T-helper 9 cell (primary cell): ENCODE data around the gene CCDC117.

Experiments used
- DNase-seq: peaks from one replicate; pipeline ENCODE4 v3.0.0-alpha.2; 2020

The CCDC117 gene

DNA sequence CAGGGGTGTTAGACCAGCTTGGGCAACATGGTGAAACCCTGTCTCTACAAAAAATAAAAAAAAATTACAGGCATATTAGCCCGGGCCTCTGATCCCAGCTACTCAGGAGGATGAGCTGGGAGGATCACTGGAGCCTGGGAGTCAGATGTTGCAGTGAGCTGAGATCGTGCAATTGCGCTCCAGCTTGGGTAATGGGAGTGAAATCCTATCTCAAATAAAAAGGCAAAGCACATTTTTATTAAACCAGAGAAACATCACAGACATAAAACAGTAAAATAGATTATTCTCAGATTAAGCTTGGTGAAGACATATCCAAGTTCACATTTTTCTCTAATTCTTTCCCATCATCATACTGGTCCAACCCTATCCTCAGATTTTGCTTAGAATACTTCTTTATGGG lies 57.9 kb downstream of the CCDC117 start:
- DNase-seq = no peak

- DNase-seq = no peak
These were observed 58.9 kb downstream of the CCDC117 start for GRCh38 chr22:28831140-28832072.

- DNase-seq = no peak
These were observed 60.2 kb downstream of the CCDC117 start for GRCh38 chr22:28832731-28833130.

DNA sequence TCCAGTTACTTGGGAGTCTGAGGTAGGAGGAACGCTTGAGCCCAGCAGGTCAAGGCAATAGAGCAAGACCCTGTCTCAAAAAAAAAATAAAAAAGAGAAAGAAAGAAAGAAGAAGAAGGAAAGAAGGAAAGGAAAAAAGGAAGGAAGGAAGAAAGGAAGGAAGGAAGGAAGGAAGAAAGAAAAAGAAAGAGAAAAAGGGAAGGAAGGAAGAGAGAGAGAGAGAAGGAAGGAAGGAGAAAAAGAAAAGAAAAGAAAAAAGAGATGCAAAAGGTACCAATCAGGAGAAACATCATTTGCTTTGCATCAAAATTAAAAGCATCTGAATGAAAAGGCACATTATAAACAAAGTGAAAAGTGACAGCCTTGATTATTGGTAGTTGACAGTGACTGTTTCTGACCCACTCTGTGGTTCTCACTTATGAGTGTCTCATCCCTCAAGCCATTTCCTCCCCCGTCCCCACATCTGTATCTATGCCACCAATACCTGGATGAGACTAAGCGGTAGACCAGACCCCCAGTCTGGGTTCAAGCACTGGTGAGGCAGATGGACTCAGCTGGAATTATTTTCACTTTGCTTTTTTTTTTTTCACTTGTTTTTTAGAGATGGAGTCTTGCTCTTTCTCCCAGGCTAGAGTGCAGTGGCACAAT lies 60.9 kb downstream of the CCDC117 start:
- DNase-seq = no peak

GRCh38 chr22:28835630-28836189 lies 63.2 kb downstream of the CCDC117 start:
- no peak for DNase-seq

GRCh38 chr22:28837640-28838039 lies 65.1 kb downstream of the CCDC117 start:
- no peak for DNase-seq
